Caki2 (cell line): ENCODE results near the gene WARS2. TPM values are rescaled to one million over a fixed set of nuclear protein-coding genes. Genes with fewer than 3 reads are reported as not detected.

ENCODE experiments used
- DNase-seq: peaks from one replicate; pipeline ENCODE4 v3.0.0-alpha.2; 2015; ENCODE audit warnings: low read depth
- in situ Hi-C: cut with HindIII; loops from 2 replicates; pipeline ENCODE4 v1.10.0; 2016; ENCODE audit warnings: low sequenced_read_pairs, low pct_unique_long_range_greater_than_20kb, mixed read lengths
- total RNA-seq: library from RNA; depleted of rRNA; stranded (reverse); fragments of >200 nt; shearing (Covaris generic); gene quantifications from 2 replicates; pipeline ENCODE4 v1.2.3, GENCODE V29; 2014; ENCODE audit warnings: low replicate concordance; rRNA removed

The WARS2 gene
- total RNA-seq, 1 experiment from 2014 or later = 9.5 TPM

DNA sequence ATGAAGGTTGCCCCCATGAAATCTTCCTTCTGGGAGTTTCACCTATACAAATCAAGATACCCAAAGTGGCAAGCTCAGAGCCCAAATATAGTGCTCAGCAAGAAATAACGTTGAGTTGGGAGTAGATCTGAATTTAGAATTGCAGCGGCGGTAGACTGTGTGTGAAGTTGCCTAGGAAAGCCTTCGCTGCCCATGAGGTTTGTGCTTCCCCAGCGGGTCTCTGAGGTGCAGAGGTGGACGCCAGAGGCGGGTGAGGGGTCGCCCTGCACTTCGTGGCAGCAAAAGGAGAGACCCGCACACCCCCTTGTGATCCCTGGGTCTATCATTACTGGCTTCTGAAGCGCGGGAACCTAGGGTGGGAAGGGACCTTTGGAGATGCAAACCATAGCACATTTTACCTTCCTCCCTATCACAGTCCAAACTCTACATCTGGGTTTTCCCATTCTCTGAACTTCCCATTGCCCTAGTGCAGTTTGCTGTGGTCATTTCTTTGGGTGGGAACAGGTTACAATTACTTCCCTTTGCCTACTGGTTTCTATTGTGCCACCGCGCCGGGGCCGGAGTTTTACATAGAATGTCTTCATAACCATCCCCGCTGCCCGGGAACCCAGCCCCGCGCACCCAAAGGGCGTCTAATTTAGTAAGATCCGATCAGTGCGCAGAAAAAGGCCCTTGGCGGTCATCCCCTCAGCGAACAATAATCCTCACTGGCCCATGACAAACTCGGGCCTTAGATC is 157.5 kb downstream of the WARS2 start:
- in situ Hi-C loops = no loop called here

GRCh38 chr1:118982266-118982665 is 158.2 kb downstream of the WARS2 start:
- in situ Hi-C loops = no loop called here
- no peak for DNase-seq

More for the DNA sequence above, 157.5 kb downstream of the WARS2 start:
- DNase-seq = no peak

DNA sequence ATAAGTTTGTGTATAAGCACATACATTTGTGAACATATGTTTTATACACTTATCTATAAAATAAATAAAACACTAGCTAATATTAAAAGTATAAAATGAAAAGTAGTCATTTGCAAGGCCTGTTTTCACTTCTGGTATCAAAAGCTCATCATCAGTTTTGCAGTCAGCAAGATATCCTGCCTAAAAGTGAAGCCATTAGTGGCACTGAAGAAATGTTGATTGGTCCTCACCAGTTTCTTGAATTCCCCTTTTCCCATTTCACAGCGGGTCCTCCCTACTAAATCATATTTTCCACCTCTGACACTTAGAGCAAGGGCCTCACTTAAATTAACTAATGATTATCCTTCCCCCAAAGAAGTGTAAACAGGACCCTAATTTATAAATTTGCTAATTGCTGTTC is 159.0 kb downstream of the WARS2 start:
- DNase-seq = no peak
- in situ Hi-C loops = no loop called here

Other genes starting within 250 kb of the WARS2 start
- not detected in 2 replicates for gene TBX15, start 152.3 kb downstream of the WARS2 start, total RNA-seq
- gene HAO2, start 228.1 kb upstream of the WARS2 start, total RNA-seq = not detected in 2 replicates